ENCODE measurements around the gene ADD2. TPM values are rescaled to one million over a fixed set of nuclear protein-coding genes. Genes with fewer than 3 reads are reported as not detected.

Gene ADD2
- total and polyA plus RNA-seq, 2 donors (not counting 1 experiment from before 2014, with no cell fraction given) = 15.9 to 21.7 TPM

- POLR2A ChIA-PET = no interaction called here
- peaks cover 0 to 46% (median 27%) of the 10 kb centered on the region in 4 experiments for H3K27me3 ChIP-seq (replicated peaks in 1 of 4; ENCODE audit: control extremely low read depth in 1 of 4, control insufficient read depth in 3 of 4, insufficient read depth in 4 of 4, low read length in 3 of 4)
Observed at GRCh38 chr2:70789304-70790135, 21.5 kb upstream of the ADD2 start.

More at GRCh38 chr2:70789304-70790135, 21.5 kb upstream of the ADD2 start:
- TF ChIP-seq CTCF (IDR thresholded peaks at IDR 0.05) (peak; percentile 63), EZH2 (IDR thresholded peaks at IDR 0.05; ENCODE audit: borderline replicate concordance, insufficient read depth, low read depth, low read length, poor library complexity, severe bottlenecking) (no peak)
- H4K20me1 ChIP-seq (ENCODE audit: control insufficient read depth, insufficient read depth, low read length, poor library complexity, severe bottlenecking) = no peaks in the 10 kb centered on the region
- peak overlapping the region; percentile 40 for H3K9ac ChIP-seq (ENCODE audit: low read length)
- peak overlapping the region; percentile 84 for H3K4me3 Mint-ChIP-seq
- H3K27me3 Mint-ChIP-seq = peaks cover 61% of the 10 kb centered on the region
- CTCF ChIA-PET = interaction anchor here (0.7 to 3.7 kb wide), 11 partner anchors 7 to 161 kb away, joined by 3 to 18 read pairs (median 4); partner anchors contain the start of gene ADD2
- no peak overlapping the region for H3K27ac ChIP-seq (ENCODE audit: low read length in 2 of 2)
- no peaks in the 10 kb centered on the region for H3K79me2 ChIP-seq (ENCODE audit: control insufficient read depth, insufficient read depth, low read length)
- H3K4me1 ChIP-seq (ENCODE audit: control insufficient read depth in 2 of 2, insufficient read depth in 2 of 2, low read length in 2 of 2) = peaks cover 11 to 15% of the 10 kb centered on the region in 2 donors
- peak overlapping the region; percentile 82 for H3K4me2 ChIP-seq (replicated peaks; ENCODE audit: low read depth, low read length, poor library complexity, severe bottlenecking)
- H2AFZ ChIP-seq (ENCODE audit: insufficient read depth, low read depth, low read length, poor library complexity, severe bottlenecking) = peak overlapping the region; percentile 62
- H3K27ac Mint-ChIP-seq = no peak overlapping the region
- peak; percentile 68 for ATAC-seq (ENCODE audit: low read depth)
- H3K9me3 ChIP-seq (ENCODE audit: control extremely low read depth in 1 of 3, control insufficient read depth in 2 of 3, insufficient read depth in 1 of 3, low read length in 2 of 3) = peaks cover 0 to 7% (median 0%) of the 10 kb centered on the region in 3 donors
- H3K9me3 Mint-ChIP-seq (ENCODE audit: insufficient read depth) = no peaks in the 10 kb centered on the region
- peak; percentile 73 for DNase-seq
- 6% methylated on average over 31 of the region's 33 CpGs for WGBS (ENCODE audit: insufficient coverage)
- peaks cover 7% of the 10 kb centered on the region for H3K4me1 Mint-ChIP-seq
- intact Hi-C loops (cut with micrococcal nuclease) = loop anchor here (1.0 kb wide), 1 partner anchor 159 kb away; no protein-coding TSS in a partner anchor
- peak overlapping the region in 3 of 5 experiments; percentile 23 to 49 (median 42) for H3K4me3 ChIP-seq (ENCODE audit: control extremely low read depth in 1 of 5, extremely low read depth in 1 of 5, insufficient read depth in 1 of 5, low read depth in 2 of 5, low read length in 4 of 5)
- no peaks in the 10 kb centered on the region for H3K36me3 ChIP-seq (replicated peaks in 1 of 2; ENCODE audit: control extremely low read depth in 1 of 2, control insufficient read depth in 1 of 2, extremely low read depth in 1 of 2, insufficient read depth in 2 of 2, low read length in 1 of 2)

All from B cell (primary cell).